Measurements from ENCODE around the gene GSTM1.
A peak's percentile ranks its signal among the peaks of the same experiment; 100 is the strongest.

GSTM1 gene

DNA sequence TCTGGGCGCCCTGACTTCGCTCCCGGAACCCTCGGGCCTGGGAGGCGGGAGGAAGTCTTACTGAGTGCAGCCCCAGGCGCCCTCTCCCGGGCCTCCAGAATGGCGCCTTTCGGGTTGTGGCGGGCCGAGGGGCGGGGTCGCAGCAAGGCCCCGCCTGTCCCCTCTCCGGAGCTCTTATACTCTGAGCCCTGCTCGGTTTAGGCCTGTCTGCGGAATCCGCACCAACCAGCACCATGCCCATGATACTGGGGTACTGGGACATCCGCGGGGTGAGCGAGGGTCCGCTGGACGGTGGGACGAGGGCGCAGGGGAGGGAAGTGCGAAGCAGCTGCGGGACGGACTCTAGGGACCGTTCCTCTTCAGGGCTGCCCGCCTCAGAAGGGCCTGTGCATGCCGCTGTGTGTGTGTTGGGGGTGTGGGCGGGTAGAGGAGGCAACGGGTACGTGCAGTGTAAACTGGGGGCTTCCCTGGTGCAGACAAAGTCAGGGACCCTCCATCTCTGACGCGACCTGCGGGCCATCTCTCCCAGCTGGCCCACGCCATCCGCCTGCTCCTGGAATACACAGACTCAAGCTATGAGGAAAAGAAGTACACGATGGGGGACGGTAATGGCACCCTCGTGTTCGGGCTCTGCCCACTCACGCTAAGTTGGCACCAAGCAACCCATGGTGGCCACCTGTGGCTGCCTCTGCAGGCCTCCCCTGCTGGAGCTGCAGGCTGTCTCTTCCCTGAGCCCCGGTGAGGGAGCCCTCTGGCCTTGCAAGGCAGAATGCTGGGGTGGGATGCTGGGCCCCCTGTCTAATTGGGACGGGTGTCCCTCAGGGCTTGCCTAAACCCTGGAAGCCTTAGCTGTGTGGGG is at the start of gene GSTM1:
Gene GSTM1 (plus strand): TSS at position 177 of the 859 bp plus-strand sequence. CDS start 57 bp downstream, at position 234.
- no peak for DNase-seq (ENCODE audit: low read depth)

DNA sequence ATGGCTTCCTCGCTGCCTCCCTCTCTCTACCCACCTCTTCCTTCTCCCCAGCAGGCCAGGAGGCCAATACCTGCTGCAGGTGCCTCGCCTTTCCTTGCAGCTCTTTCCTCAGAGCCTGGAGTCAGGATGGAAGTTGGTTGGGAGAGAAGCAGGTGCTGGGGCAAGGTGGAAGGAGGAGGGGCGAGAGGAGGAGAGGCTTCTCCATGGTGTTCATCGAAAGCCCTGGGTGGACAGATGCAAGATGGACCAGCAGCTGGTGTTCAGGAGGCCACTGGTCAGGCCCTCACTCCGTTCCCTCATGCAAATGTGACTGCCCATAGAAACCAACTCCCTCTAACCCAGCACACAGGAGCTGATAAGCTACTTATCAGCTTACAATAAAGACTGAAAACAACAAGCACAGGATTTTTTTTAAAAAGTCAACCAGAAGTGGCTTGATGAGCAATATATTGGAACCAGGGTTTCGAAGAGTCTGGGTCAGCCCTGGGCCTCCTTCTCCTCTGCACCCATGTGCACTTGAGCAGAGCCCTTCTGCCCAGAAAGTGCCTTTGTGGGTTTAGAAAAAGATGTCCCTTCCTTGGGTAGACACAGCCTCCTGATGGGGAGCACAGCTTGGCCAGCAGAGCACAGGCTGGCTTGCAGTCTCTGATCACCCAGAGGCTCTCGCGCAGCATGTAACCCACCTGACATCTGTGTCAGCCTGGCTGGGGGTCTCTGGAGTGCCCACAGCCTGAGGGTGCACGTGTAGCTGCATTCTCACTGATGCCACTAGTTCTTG is 48.4 kb upstream of the GSTM1 start:
- DNase-seq (ENCODE audit: low read depth): no peak

DNA sequence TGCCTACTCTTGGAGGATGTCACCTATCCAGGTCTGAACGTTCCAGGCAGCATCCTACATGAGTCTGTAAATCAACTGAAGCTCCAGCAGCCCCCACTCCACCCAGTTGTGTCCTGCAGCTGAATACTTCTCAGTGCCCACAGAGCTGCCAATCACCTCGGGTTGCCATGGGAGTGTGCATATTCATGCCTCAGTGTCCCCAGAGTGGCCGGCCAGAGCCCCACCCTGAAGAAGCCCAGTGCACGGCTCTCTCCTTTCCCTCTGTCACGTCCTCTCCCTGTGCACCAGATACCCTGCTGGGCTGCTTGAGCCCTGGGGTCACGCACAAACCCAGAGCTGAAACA is 47.8 kb upstream of the GSTM1 start:
- no peak for DNase-seq (ENCODE audit: low read depth)

DNA sequence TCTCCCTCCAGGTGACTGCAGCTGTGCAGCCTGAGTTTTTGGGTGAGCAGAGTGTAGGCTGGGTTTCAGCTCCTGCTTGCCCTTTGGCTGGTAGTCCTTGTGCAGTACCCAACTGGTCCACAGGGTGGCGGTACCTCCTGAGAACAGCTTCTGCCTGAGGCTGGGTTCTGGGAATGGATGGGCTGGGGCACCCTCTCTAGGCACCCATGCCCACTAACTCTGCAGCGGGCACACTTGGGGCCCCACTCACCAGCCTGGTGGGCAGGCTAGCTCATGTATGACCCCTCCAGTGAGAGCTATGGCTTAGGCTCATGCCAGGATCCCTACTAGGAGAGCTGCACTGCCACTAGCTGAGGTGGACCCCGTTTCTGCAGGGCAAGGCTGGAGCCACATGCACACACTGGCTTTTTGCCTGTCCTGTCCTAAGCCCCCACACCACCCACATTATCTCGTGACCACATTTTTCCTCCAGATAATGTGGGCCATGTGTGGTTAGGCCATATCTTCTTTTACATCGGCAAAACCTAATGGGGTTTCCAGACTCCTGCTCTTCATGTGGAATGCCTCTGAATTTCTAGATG is 47.2 kb upstream of the GSTM1 start:
- DNase-seq (ENCODE audit: low read depth): peak; percentile 94

DNA sequence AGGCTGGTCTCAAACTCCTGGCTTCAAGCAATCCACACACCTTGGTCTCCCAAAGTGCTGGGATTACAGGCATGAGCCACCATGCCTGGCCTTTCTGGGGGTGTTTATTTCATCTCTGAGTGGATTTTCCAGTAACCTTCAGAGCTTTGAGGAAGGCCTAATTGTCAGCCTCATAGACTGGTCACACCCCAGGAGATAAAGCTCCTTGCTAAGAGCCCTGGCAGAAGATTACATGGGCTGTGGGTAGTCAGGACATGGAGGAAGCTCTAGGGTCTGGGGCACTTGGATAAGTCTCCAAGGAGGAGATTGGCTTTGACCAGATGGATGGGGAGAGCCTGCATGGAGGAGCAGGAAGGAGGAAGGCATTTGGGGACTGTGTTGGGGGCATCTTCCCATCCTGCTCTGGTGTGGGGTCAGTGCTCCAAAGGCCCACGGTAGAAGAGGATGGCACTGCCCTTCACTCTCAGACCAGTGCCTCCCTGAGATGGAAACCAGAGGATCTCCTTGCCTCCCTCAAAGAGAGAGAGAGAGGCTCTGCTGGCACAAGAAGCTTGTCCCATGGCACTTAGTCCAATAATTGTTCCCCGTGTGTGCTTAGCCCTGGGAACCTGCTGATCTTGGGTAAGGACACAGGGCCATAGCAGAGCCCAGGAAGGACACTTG is 46.4 kb upstream of the GSTM1 start:
- DNase-seq (ENCODE audit: low read depth): no peak

DNA sequence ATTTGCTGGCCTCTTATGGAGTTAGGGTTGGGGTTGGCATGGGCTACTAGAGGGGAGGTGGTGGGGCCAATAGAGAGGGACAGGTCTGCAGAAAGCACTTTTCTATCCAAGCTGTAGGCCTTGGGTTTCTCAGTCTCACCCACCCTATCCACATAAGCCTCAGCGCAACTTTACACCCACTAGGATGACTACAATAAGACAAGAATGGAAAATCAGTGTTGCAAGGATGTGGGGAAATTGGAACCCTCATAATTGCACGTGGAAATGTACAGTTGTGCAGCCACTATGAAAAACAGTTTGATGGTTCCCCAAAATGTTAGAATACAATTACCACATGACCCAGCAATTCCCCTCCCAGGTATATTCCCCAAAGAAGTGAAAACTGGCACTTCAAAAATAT is 45.8 kb upstream of the GSTM1 start:
- DNase-seq (ENCODE audit: low read depth): no peak

DNA sequence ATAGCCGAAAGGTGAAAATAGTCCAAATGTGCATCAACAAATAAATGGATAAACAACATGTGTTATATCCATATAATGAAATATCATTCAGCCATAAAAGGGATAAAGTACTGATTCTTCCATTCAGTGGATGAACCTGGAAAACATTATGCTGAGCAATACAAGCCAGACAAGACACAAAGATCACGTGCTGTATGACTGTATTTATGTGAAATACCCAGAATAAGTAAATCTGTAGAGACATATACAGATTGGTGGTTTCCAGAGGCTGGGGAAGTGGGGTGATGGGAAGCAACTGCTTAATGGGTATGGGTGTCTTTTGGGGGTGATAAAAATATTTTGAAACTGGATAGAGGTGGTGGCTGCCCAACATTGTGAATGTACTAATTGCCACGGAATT is 45.0 kb upstream of the GSTM1 start:
- no peak for DNase-seq (ENCODE audit: low read depth)

DNA sequence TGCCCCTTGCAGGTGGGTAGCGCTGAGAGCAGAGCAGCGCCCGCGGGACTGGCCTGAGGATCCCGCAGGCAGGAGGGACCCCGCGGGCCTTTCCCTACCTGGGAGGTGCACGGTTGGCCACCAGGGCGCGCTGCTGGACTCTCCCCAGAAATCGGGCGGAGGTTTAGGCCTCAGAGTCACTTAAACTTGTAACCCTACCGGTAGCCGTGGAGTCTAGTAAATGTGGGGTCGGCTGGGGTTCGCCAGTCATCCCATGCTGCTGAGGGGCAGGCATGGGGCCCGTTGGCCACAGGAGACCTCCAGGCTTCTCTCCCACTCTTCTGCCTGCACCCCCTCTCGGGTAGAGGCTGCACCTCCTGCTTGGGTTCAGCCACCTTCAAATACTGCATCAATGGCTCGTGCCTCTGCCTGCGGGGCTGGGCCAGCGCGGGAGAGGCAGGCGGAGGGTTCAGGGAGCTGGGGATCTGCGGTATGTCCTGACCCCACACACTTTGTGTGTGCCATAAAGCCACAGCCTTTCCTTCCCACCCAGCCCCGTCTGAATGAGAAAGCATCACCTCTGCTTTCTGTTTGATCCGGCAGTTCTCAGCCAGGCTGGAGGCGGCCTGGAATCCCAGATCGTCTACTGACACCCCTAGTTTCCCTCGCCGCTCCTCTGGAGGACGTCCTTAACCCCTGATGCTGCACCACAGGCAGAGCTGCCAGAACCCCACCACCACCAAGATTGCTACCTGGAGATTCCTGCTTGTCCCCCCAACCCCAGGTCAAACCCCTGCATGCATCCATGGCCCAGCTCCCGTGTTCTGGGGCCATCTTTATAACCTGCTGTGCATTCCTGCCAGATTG is 44.0 kb upstream of the GSTM1 start:
- DNase-seq (ENCODE audit: low read depth): peak; percentile 88

DNA sequence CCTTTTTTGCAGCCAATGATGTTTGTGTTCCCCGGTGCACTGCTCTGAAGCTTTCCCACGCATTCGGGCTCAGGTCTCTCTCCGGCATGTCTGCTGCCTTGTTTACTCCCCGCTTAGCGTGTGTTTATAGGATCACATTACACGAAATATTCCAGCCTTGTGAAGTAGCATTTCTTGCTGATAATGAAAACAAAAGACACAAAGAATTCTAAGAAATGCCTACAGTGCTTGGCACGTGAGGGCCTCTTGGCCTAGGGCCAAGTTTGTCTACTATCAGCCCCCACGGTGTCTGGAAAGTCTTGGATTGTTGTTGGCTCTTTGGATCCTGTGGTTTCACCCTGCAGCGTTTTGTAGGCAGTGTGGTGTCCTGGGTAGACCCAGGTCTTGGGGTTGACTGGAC is 42.9 kb upstream of the GSTM1 start:
- DNase-seq (ENCODE audit: low read depth): no peak

DNA sequence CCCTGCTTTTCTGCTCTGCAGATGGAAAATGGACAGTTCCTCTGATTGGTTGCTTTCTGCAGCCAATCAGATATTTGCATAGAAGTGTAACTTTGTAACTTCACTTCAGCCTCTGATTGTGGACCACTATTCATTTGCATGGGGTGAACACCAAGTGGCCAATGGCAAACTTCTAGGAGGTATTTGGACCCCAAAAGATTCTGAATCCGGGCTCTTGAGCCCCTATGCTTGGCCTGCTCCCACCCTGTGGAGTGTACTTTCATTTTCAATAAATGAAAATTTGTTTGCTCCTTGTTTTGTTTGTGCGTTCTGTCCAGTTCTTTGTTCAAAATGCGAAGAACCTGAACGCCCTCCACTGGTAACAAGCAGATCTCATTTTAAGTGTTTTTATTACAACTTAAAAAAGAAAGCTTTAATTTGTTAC is 38.1 kb upstream of the GSTM1 start:
- DNase-seq (ENCODE audit: low read depth): no peak

DNA sequence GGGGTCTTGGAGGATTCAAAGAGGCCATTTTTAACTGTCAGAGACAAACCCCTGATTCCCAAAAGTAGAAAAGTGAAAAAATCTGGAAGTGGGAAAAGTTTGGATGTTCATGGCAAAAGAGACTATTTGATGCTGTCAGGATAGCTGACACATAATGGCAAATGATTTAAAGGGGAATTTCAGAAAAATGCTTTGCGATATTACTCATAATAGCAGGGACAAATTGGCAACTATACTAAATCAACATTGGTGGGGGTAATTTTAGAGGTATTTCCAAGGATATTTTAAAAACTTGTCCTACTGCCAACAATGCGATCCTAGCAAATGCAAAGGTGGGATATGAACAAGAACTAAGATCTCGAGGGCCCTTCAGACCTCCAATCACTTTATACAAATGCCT is 37.0 kb upstream of the GSTM1 start:
- DNase-seq (ENCODE audit: low read depth): no peak

DNA sequence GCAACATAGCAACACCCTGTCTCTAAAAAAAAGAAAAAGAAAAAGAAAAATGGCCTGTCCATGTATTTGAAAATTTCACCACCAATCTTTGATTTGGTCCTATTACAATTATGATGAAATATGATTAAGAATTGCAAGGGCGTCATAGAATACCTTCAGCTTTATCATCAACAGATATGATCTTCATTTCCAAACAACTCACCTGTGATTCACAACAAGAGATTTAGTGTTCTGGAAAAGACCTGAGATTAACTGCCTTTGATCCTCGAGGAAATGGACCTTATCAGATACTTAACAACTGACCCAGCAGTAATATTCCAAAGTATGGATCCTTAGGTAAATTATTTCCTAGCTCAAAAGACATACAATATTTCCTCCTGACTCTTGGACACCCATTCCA is 35.2 kb upstream of the GSTM1 start:
- DNase-seq (ENCODE audit: low read depth): no peak

DNA sequence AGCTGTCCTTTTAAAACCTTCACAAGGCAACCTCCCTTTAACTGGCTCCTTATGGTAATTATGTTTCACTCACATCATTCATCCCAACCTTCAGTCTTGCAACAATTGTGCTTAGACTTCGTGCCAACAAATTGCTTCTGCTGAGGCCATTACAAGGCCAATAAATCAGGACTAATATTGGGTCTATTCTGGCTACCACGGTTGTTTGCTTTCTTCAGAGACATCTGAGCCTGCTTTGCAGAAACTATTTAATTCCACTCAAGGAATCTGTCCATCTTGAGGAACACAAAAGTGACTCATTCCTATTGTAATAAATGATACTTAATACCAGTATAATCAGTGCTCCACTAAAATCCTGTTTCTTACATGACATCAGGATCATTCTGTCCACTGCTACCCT is 34.3 kb upstream of the GSTM1 start:
- no peak for DNase-seq (ENCODE audit: low read depth)

DNA sequence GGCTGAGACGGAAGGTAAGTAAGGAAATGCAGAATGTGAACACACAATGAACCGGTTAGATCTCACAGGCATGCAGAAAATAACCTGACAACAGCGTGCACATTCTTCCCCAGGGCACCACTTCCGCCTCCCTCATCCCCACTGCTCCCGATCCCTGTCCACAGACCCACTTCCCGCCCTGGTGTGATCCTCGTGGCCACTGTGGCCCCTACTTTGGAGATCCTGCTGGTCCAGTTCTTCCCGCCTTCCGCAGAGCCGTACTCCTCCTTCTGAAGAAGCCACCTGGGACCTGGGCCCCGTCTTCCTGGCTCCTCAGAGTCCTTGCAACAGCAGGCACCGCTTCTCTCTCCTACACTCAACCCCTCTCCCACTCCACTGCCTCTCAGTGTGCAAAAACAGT is 33.1 kb upstream of the GSTM1 start:
- no peak for DNase-seq (ENCODE audit: low read depth)

DNA sequence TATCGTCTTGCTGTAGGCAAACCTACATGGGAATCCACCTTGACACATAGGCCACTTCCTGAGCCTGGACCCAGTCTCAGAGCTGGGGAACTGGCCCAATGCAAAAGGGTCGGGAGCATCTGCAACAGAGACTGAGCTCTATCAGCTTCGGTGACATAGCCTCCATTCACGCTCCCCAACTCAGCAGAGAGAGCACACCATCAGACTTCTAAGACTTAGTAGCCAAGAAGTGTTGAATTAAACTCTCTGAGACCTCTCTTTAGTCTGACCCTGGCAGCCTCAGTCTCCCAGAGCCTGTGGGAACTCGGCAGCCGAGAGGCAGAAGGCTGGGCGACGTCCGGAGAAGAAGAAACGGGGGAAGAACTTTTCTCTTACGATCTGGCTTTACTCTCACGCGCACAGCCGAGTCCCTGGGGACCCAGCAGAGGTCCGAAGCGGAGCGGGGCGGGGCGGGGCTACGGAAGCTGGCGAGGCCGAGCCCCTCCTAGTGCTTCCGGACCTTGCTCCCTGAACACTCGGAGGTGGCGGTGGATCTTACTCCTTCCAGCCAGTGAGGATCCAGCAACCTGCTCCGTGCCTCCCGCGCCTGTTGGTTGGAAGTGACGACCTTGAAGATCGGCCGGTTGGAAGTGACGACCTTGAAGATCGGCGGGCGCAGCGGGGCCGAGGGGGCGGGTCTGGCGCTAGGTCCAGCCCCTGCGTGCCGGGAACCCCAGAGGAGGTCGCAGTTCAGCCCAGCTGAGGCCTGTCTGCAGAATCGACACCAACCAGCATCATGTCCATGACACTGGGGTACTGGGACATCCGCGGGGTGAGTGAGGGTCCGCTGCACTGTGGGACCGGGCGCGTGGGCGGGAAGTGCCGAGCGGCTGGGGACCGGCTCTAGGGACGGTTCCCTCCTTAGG is 31.8 kb upstream of the GSTM1 start, which contains the start of gene GSTM4:
Gene GSTM4 (plus strand): TSS at position 485 of the 905 bp plus-strand sequence. CDS start 291 bp downstream, at position 776.
- peak; percentile 44 for DNase-seq (ENCODE audit: low read depth)

DNA sequence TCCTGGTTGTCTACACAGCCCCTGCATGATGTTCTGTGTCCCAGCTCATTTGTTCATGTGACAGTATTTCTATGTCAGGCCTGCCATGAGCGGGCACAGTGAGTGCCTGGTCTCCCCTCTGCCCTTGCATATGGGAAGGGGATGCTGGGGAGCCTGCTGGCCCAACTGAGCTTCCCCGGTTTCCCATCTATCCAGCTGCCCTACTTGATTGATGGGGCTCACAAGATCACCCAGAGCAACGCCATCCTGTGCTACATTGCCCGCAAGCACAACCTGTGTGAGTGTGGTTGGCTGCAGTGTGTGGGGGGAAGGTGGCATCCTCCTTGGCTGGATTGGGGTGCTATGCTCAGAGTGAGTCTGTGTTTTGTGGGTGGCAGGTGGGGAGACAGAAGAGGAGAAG is 30.2 kb upstream of the GSTM1 start:
- DNase-seq (ENCODE audit: low read depth): no peak

DNA sequence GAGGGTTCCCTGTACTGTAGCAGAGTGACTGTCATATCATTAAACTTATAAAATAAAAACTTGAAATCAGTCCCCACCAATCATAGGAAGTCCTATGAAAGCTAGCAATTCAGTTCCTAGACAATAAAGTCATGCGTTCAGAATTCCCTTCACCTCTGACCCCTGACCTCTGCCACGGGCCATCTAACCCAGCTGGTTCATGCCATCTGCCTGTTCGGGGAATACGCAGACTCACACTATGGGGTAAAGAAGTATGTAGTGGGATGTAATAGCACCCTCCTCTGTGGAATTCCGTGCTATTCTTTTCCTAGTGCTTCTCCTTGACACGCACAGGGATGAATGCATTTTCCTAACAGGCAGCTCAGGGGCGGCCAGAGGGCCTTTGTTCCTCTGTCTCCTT is 29.6 kb upstream of the GSTM1 start:
- DNase-seq (ENCODE audit: low read depth): no peak

DNA sequence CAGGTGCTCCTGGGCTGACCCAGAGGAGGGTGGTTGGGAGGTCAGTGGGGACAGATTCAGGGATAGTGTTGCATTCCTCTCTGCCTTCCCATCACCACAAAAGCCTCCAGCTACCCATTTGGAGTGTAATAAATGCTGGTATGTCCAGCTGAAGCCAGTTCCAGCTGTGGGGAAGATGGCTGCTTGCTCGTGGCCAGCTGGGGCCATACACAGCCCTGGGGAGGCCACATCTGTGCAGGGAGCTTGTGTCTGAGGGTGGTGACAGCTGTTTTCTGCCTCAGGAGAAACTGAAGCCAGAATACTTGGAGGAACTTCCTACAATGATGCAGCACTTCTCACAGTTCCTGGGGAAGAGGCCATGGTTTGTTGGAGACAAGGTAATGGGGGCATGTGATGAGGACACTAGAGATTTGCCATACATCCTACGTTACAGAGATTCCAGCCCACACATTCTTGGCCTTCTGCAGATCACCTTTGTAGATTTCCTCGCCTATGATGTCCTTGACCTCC is 29.0 kb upstream of the GSTM1 start:
- DNase-seq (ENCODE audit: low read depth): no peak

DNA sequence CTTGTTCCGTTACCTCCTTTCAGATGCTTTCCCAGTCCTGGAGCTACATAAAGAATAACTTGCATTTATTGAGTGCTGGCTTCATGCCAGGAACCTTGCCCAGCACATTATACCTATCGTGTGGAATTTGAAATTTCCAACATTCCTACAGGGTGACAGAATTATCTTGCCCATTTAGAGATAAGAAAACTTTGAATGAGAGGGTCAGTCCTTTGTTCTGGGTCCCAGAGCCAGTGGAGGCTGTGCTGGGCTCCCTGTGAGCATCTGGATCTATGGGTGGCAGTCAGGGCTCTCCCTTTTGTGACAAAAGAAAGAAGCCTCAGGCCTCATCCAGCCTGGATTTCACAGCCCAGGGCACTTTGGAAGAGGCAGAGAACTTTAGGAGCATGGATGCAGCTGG is 28.5 kb upstream of the GSTM1 start:
- no peak for DNase-seq (ENCODE audit: low read depth)

DNA sequence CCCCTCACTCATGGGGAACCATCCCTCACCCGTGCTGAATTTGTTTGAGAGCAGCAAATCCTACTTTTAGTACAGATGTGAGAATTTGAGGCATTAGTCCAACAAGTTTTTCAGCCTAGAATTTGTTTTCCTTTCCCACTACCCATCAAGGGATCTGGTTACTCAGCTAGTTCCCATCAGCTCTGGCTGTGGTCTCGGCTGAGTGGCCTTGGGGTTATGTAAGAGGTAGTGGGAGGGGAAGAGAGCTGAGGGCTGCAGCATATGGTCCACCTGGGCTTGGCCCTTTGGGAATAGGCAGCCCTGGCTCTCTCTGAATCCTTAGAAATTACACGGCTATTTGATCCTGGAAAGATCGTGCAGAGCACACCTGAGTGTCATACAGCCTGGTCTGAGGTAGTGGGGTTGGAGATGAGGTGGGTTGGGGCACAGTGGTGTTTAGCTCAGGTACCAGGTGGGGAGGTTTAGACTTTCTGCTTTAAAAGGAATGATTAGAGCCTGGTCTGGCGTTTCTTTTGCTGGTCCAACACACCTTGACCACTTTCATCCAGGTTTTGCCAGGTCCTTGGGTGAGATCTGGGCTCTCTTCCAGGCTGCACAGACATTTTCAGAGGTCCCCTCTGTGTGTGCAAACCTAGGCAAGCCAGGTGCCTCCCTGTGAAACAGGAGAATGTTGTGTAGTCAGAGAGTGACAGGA is 27.5 kb upstream of the GSTM1 start:
- no peak for DNase-seq (ENCODE audit: low read depth)

All from stimulated activated CD8-positive, alpha-beta memory T cell treated with anti-CD3 and anti-CD28 coated beads, Interleukin-7, amount 100 ng/mL, for 24 hours (primary cell).